Psoas muscle (tissue), 8 donors: ENCODE results near the gene MPPED1. TPM values are rescaled to one million over a fixed set of nuclear protein-coding genes. Genes with fewer than 3 reads are reported as not detected.

Experiments
- ATAC-seq, 4 donors: fragments of 200-7000 bp; cut with Tn5 transposase; one replicate each; pipeline ENCODE4 v1.9.1; 2020; ENCODE audit warnings: moderate library complexity in 3 of 4, mild to moderate bottlenecking in 2 of 4
- DNase-seq, 2 donors: peaks; one replicate each; pipeline ENCODE4 v3.0.0-alpha.2; 2020
- H3K27ac ChIP-seq: fragments of 200-600 bp; one replicate; pipeline ENCODE4 v1.8.0; 2022
- H3K27me3 ChIP-seq, 3 donors: fragments of 200-600 bp in 1 of 3; one replicate each; pipeline versions ENCODE4 v1.6.1 to v1.8.0; 2013 to 2022; ENCODE audit warnings: low read length in 2 of 3, mild to moderate bottlenecking in 2 of 3, moderate library complexity in 1 of 3; ENCODE audit not compliant: insufficient read depth in 3 of 3
- H3K36me3 ChIP-seq, 2 donors: fragments of 200-600 bp in 1 of 2; one replicate each; pipeline versions ENCODE4 v1.6.1 to v1.8.0; 2013 to 2022; ENCODE audit warnings: low read depth in 1 of 2, mild to moderate bottlenecking in 1 of 2, moderate library complexity in 1 of 2; ENCODE audit not compliant: insufficient read depth in 1 of 2
- H3K4me1 ChIP-seq: fragments of 200-600 bp; one replicate; pipeline ENCODE4 v1.8.0; 2022
- H3K4me3 ChIP-seq: fragments of 200-600 bp; one replicate; pipeline ENCODE4 v1.8.0; 2022; ENCODE audit warnings: mild to moderate bottlenecking
- H3K9me3 ChIP-seq: fragments of 200-600 bp; one replicate; pipeline ENCODE4 v1.8.0; 2022
- CTCF ChIP-seq: fragments of 200-600 bp; IDR thresholded peaks from one replicate; pipeline ENCODE4 v1.8.0; 2022; ENCODE audit warnings: antibody characterized with exemption
- WGBS, 3 donors: extraction: QIAGEN DNeasy Blood & Tissue Kit; methylation state at CpG; one replicate each; pipeline versions ENCODE4 v1.1.6 to v1.1.7; 2013; 5-methylcytosine and 5-hydroxymethylcytosine counted together
- intact Hi-C, 2 donors: fragments of 100-400 bp; cut with DNase I; formaldehyde crosslinking; loops; one replicate each; pipeline versions ENCODE4 v1.11.0 to v1.14.2; 2022
- polyA plus RNA-seq, 3 donors: library from polyadenylated mRNA; stranded (reverse); fragments of 200-250 nt; gene quantifications; one replicate each; pipeline ENCODE4 v1.2.3, GENCODE V29; 2013
- total RNA-seq, 4 donors: library from RNA; stranded (reverse); fragmentation: NEBNext Ultra II Directional in 2 of 4; extraction: Animal tissue kit (Norgen Biotek cat#: 25700) in 2 of 4; gene quantifications; one replicate each; pipeline versions ENCODE4 v1.2.1 to v1.2.4, GENCODE V29; 2021 to 2023
- donor health status: healthy with polysubstance abuse.
- donor health status: DM: no; HTN: no; CAD: no; lungs with moderate emphysema.
- donor health status: Bipolar disorder and iron deficiency.
- donor health status: healthy.
- donor health status: DM: yes; HTN: yes; CAD: no.
- donor health status: DM: no; HTN: no; CAD: no.
- donor health status: DM: no; HTN: no; CAD: no.
- donor health status: DM: yes; HTN: yes; CAD: no.

Gene MPPED1
- total and polyA plus RNA-seq, 7 donors: 0.04 to 0.10 TPM; not detected in 5

- intact Hi-C loops: no loop called here
- Histone ChIP-seq H3K4me1 (no peaks in the 10 kb centered on the region), H3K4me3 (no peak overlapping the region), H3K27me3 (peaks cover 0 to 68% (median 25%) of the 10 kb centered on the region in 3 donors), H3K36me3 (no peaks in the 10 kb centered on the region), H3K9me3 (no peaks in the 10 kb centered on the region), H3K27ac (no peak overlapping the region)
- no peak for TF ChIP-seq CTCF
- WGBS, 3 donors: 60 to 68% (median 61%) methylated on average over 9 of the region's 9 CpGs
- DNase-seq: no peak
- no peak for ATAC-seq
Observed at GRCh38 chr22:43428521-43428920, 16.7 kb downstream of the MPPED1 start.

GRCh38 chr22:43429426-43429825 is 17.6 kb downstream of the MPPED1 start:
- TF ChIP-seq CTCF: no peak

GRCh38 chr22:43431808-43432554 is 20.2 kb downstream of the MPPED1 start:
- no peaks in the 10 kb centered on the region for H3K4me1 ChIP-seq
- intact Hi-C loops: no loop called here
- 27 to 32% (median 29%) methylated on average over 8 of the region's 8 CpGs for WGBS, 3 donors

More at GRCh38 chr22:43429426-43429825, 17.6 kb downstream of the MPPED1 start:
- 76 to 82% (median 78%) methylated on average over 5 of the region's 5 CpGs for WGBS, 3 donors
- ATAC-seq (no peak), DNase-seq (no peak)
- Histone ChIP-seq H3K27ac (no peak overlapping the region), H3K27me3 (peaks cover 3 to 72% (median 22%) of the 10 kb centered on the region in 3 donors), H3K36me3 (no peaks in the 10 kb centered on the region), H3K4me1 (no peaks in the 10 kb centered on the region), H3K9me3 (no peaks in the 10 kb centered on the region), H3K4me3 (no peak overlapping the region)
- intact Hi-C loops: no loop called here

GRCh38 chr22:43432883-43433415 is 21.1 kb downstream of the MPPED1 start:
- no peak for ATAC-seq

More at GRCh38 chr22:43431808-43432554, 20.2 kb downstream of the MPPED1 start:
- H3K36me3 ChIP-seq: no peaks in the 10 kb centered on the region
- peaks cover 3 to 63% (median 23%) of the 10 kb centered on the region in 3 donors for H3K27me3 ChIP-seq
- TF ChIP-seq CTCF: no peak
- DNase-seq (peak in 1 of 2 donors; percentile 28), ATAC-seq (no peak)
- no peaks in the 10 kb centered on the region for H3K9me3 ChIP-seq
- no peak overlapping the region for H3K4me3 ChIP-seq
- H3K27ac ChIP-seq: no peak overlapping the region

More at GRCh38 chr22:43432883-43433415, 21.1 kb downstream of the MPPED1 start:
- Histone ChIP-seq H3K27ac (no peak overlapping the region), H3K27me3 (peaks cover 3 to 59% (median 17%) of the 10 kb centered on the region in 3 donors), H3K4me3 (no peak overlapping the region), H3K36me3 (no peaks in the 10 kb centered on the region), H3K4me1 (no peaks in the 10 kb centered on the region), H3K9me3 (no peaks in the 10 kb centered on the region)
- no peak for TF ChIP-seq CTCF
- WGBS, 3 donors: 56 to 69% (median 59%) methylated on average over 5 of the region's 5 CpGs
- intact Hi-C loops: no loop called here
- DNase-seq: peak in 1 of 2 donors; percentile 24
